ENCODE measurements around the gene FHOD3. TPM values are rescaled to one million over a fixed set of nuclear protein-coding genes. Genes with fewer than 3 reads are reported as not detected.

FHOD3 gene
- total and polyA plus RNA-seq, 2 of the 8 experiments (the other 6 are each of a cell fraction or from before 2014, with no cell fraction given) = 9.7 to 10.5 TPM

- Histone ChIP-seq H3K79me1 (ENCODE audit: low read depth, low read length) (no peaks in the 10 kb centered on the region; the same call in 1 of the 2 replicates), H3K4me3 (ENCODE audit: extremely low read depth in 1 of 4, insufficient read depth in 2 of 4, low read depth in 3 of 4, low read length in 4 of 4) (no peak overlapping the region), H3K36me3 (ENCODE audit: control insufficient read depth in 2 of 4, insufficient read depth in 4 of 4, low read length in 3 of 4) (no peaks in the 10 kb centered on the region), H3K14ac (ENCODE audit: insufficient read length) (no peak overlapping the region), H3K27ac (ENCODE audit: low read depth, low read length) (no peak overlapping the region), H2BK120ac (replicated peaks; ENCODE audit: low read depth, low read length) (no peak overlapping the region), H2BK5ac (ENCODE audit: low read depth, low read length) (no peak overlapping the region), H4K91ac (replicated peaks; ENCODE audit: insufficient read length, low read length) (no peak overlapping the region), H4K20me1 (replicated peaks in 1 of 2; ENCODE audit: control insufficient read depth in 1 of 2, insufficient read depth in 2 of 2, low read length in 2 of 2) (no peaks in the 10 kb centered on the region), H2BK15ac (ENCODE audit: low read length) (no peak overlapping the region), H3K4me2 (ENCODE audit: insufficient read depth in 1 of 2, low read depth in 2 of 2, low read length in 2 of 2) (no peak overlapping the region), H4K8ac (ENCODE audit: extremely low read depth, insufficient read depth, low read length) (no peak overlapping the region), H3K56ac (replicated peaks; ENCODE audit: insufficient read length, low read depth, low read length) (no peak overlapping the region), H3K79me2 (ENCODE audit: control insufficient read depth in 1 of 2, insufficient read depth in 2 of 2, low read length in 2 of 2) (no peaks in the 10 kb centered on the region), H3K9me3 (ENCODE audit: insufficient read depth in 2 of 2, low read depth in 1 of 2, low read length in 1 of 2) (no peaks in the 10 kb centered on the region), H3K9ac (replicated peaks in 1 of 4; ENCODE audit: extremely low read depth in 1 of 4, low read depth in 3 of 4, low read length in 3 of 4) (no peak overlapping the region), H3K18ac (ENCODE audit: extremely low read depth, low read length) (no peak overlapping the region), H3K23ac (ENCODE audit: insufficient read length) (no peak overlapping the region), H2BK12ac (ENCODE audit: low read depth, low read length) (no peak overlapping the region), H3K4ac (replicated peaks; ENCODE audit: insufficient read length, low read depth, low read length) (no peak overlapping the region), H3K4me1 (replicated peaks in 1 of 4; ENCODE audit: control insufficient read depth in 3 of 4, insufficient read depth in 4 of 4, low read length in 3 of 4) (peaks cover 2 to 20% (median 8%) of the 10 kb centered on the region in 4 experiments; a peak in 5 of 7 replicates), H2AFZ (ENCODE audit: low read length) (no peak overlapping the region), H3K27me3 (replicated peaks in 1 of 4; ENCODE audit: control insufficient read depth in 3 of 4, extremely low read depth in 1 of 4, insufficient read depth in 3 of 4, low read length in 3 of 4) (no peaks in the 10 kb centered on the region), H3K23me2 (ENCODE audit: low read depth, low read length) (no peaks in the 10 kb centered on the region; the same call in 1 of the 2 replicates), H2BK20ac (ENCODE audit: low read length) (no peak overlapping the region), H4K5ac (ENCODE audit: insufficient read length, low read depth, low read length) (no peak overlapping the region), H2AK5ac (ENCODE audit: low read depth, low read length) (no peak overlapping the region)
- 91% methylated on average over 5 of the region's 5 CpGs; no CpG with 5 or more reads in 1 of the 2 experiments for WGBS, 2 experiments (ENCODE audit: extremely low coverage in 1 of 2, insufficient coverage in 1 of 2, insufficient read length in 1 of 2, insufficient replicate concordance in 2 of 2, low coverage in 1 of 2, low lambda C conversion rate in 2 of 2, missing lambda C conversion rate in 1 of 2)
- FAIRE-seq (no peak), DNase-seq (ENCODE audit: low read depth in 1 of 2, low spot score in 2 of 2) (peak in 1 of 2 experiments; percentile 13)
- POLR2A ChIA-PET (ENCODE audit: partially characterized antibody) = no interaction called here
- CTCF ChIA-PET (ENCODE audit: partially characterized antibody) = interaction anchor here (0.9 kb wide), 1 partner anchor 15 kb away, joined by 3 read pairs; no protein-coding TSS in a partner anchor
- TF ChIP-seq KDM5A (IDR thresholded peaks at IDR 0.05; ENCODE audit: low read length) (no peak), CBX5 (IDR thresholded peaks at IDR 0.05; ENCODE audit: low read depth, low read length) (no peak), SIX5 (IDR thresholded peaks at IDR 0.05; ENCODE audit: low read depth, low read length) (no peak), TBP (IDR thresholded peaks at IDR 0.05; ENCODE audit: low read depth, low read length) (no peak), ATF2 (IDR thresholded peaks at IDR 0.05; ENCODE audit: low read length) (no peak), JUN (IDR thresholded peaks at IDR 0.05; ENCODE audit: low read depth, low read length) (no peak), SAP30 (IDR thresholded peaks at IDR 0.05; ENCODE audit: insufficient read depth, insufficient replicate concordance, low read length) (no peak), NRF1 (IDR thresholded peaks at IDR 0.05; ENCODE audit: low read depth, low read length) (no peak), TCF12 (IDR thresholded peaks at IDR 0.05; ENCODE audit: low read depth, low read length) (no peak), HDAC6 (IDR thresholded peaks at IDR 0.05; ENCODE audit: low read depth, low read length) (no peak), TAF1 (IDR thresholded peaks at IDR 0.05; ENCODE audit: low read depth, low read length) (no peak), RXRA (IDR thresholded peaks at IDR 0.05; ENCODE audit: insufficient read depth, low read depth, low read length) (no peak), EZH2 (IDR thresholded peaks at IDR 0.05; ENCODE audit: low read depth, low read length, severe bottlenecking) (no peak)
Observed at GRCh38 chr18:36464126-36464651, 166.7 kb downstream of the FHOD3 start.
